ENCODE measurements around the gene DTWD1. TPM values are rescaled to one million over a fixed set of nuclear protein-coding genes. Genes with fewer than 3 reads are reported as not detected.
"Not testable (repeated sequence)": the region's sequence is repeated elsewhere in the genome, so short reads cannot be mapped to it uniquely, and the experiment has no call there.

The DTWD1 gene
- total RNA-seq, 2 experiments from 2014 or later, result 21.4 to 21.9 TPM

- ATAC-seq (no peak), DNase-seq (no peak)
- Mint-ChIP-seq H3K9me3 (no peaks in the 10 kb centered on the region), H3K4me3 (no peak overlapping the region), H3K36me3 (ENCODE audit: low read depth) (no peaks in the 10 kb centered on the region), H3K27ac (no peak overlapping the region), H3K4me1 (ENCODE audit: low read depth) (no peaks in the 10 kb centered on the region), H3K27me3 (no peaks in the 10 kb centered on the region)
- ChIA-PET CTCF (no interaction called here), POLR2A (no interaction called here)
- no peak for TF ChIP-seq CTCF (IDR thresholded peaks at IDR 0.05)
- intact Hi-C loops (cut with micrococcal nuclease), result no loop called here
Measured at GRCh38 chr15:49692514-49693090, 71.8 kb downstream of the DTWD1 start.

GRCh38 chr15:49693498-49693897 lies 72.7 kb downstream of the DTWD1 start:
- no peak for DNase-seq
- no peaks in the 10 kb centered on the region for H3K9me3 Mint-ChIP-seq
- TF ChIP-seq CTCF (IDR thresholded peaks at IDR 0.05), result no peak
- no peaks in the 10 kb centered on the region for H3K36me3 Mint-ChIP-seq (ENCODE audit: low read depth)
- H3K4me1 Mint-ChIP-seq (ENCODE audit: low read depth), result no peaks in the 10 kb centered on the region
- no peak overlapping the region for H3K27ac Mint-ChIP-seq
- ATAC-seq, result no peak
- CTCF ChIA-PET, result no interaction called here
- intact Hi-C loops (cut with micrococcal nuclease), result no loop called here
- no peak overlapping the region for H3K4me3 Mint-ChIP-seq
- POLR2A ChIA-PET, result no interaction called here
- no peaks in the 10 kb centered on the region for H3K27me3 Mint-ChIP-seq

- TF ChIP-seq CTCF (IDR thresholded peaks at IDR 0.05), result no peak
- CTCF ChIA-PET, result interaction anchor here (1.6 kb wide), 1 partner anchor 24 kb away, joined by 4 read pairs; no protein-coding TSS in a partner anchor
- Mint-ChIP-seq H3K4me3 (no peak overlapping the region), H3K9me3 (no peaks in the 10 kb centered on the region), H3K36me3 (ENCODE audit: low read depth) (no peaks in the 10 kb centered on the region), H3K27me3 (no peaks in the 10 kb centered on the region), H3K27ac (no peak overlapping the region), H3K4me1 (ENCODE audit: low read depth) (no peaks in the 10 kb centered on the region)
- POLR2A ChIA-PET, result no interaction called here
- DNase-seq (no peak), ATAC-seq (no peak)
- intact Hi-C loops (cut with micrococcal nuclease), result no loop called here
Measured at GRCh38 chr15:49696433-49696832, 75.6 kb downstream of the DTWD1 start.

- Mint-ChIP-seq H3K9me3 (no peaks in the 10 kb centered on the region), H3K4me1 (ENCODE audit: low read depth) (no peaks in the 10 kb centered on the region), H3K27ac (no peak overlapping the region), H3K4me3 (no peak overlapping the region), H3K36me3 (ENCODE audit: low read depth) (no peaks in the 10 kb centered on the region), H3K27me3 (no peaks in the 10 kb centered on the region)
- DNase-seq (no peak), ATAC-seq (no peak)
- POLR2A ChIA-PET, result no interaction called here
- CTCF ChIA-PET, result interaction anchor here (1.6 kb wide), 1 partner anchor 23 kb away, joined by 4 read pairs; no protein-coding TSS in a partner anchor
- no peak for TF ChIP-seq CTCF (IDR thresholded peaks at IDR 0.05)
- intact Hi-C loops (cut with micrococcal nuclease), result no loop called here
Measured at GRCh38 chr15:49697121-49697520, 76.3 kb downstream of the DTWD1 start.

- H3K36me3 Mint-ChIP-seq (ENCODE audit: low read depth); H3K9me3 Mint-ChIP-seq; POLR2A ChIA-PET; DNase-seq; H3K4me3 Mint-ChIP-seq; H3K27ac Mint-ChIP-seq; ATAC-seq; H3K27me3 Mint-ChIP-seq; intact Hi-C loops (cut with micrococcal nuclease); CTCF ChIA-PET; H3K4me1 Mint-ChIP-seq (ENCODE audit: low read depth): not testable (repeated sequence)
Measured at GRCh38 chr15:49702982-49703381, 82.1 kb downstream of the DTWD1 start.

Other genes with a start within 250 kb of the DTWD1 start
- not detected for gene FGF7, start 197.8 kb upstream of the DTWD1 start, total RNA-seq
- gene FAM227B, start 230 bp upstream of the DTWD1 start, total RNA-seq, result 1 to 10 TPM; 6.0 to 6.1 TPM

Data from activated CD8-positive, alpha-beta T cell treated with anti-CD3 and anti-CD28 coated beads for 36 hours (primary cell).